Fibroblast of lung (primary cell): Measurements from ENCODE around the gene SET. TPM values are rescaled to one million over a fixed set of nuclear protein-coding genes. Genes with fewer than 3 reads are reported as not detected.

Experiments
- DNase-seq, 2 donors: peaks; one replicate each; pipeline versions ENCODE4 v3.0.0 to v3.0.0-alpha.2; 2010; ENCODE audit warnings: low read depth in 2 of 2
- H2AFZ ChIP-seq: 2 replicates; pipeline ENCODE4 v1.5.1; 2012; ENCODE audit warnings: low read length, control low read depth, inconsistent platforms
- H3K27ac ChIP-seq: 2 replicates; pipeline ENCODE4 v1.5.1; 2011; ENCODE audit warnings: low read length, control low read depth; ENCODE audit not compliant: insufficient read depth
- H3K27me3 ChIP-seq: 2 replicates; pipeline ENCODE4 v1.5.1; 2011; ENCODE audit warnings: mild to moderate bottlenecking, low read length; ENCODE audit not compliant: control insufficient read depth, insufficient read depth
- H3K36me3 ChIP-seq: 2 replicates; pipeline ENCODE4 v1.5.1; 2011; ENCODE audit warnings: low read length; ENCODE audit not compliant: control insufficient read depth, insufficient read depth
- H3K4me1 ChIP-seq: 2 replicates; pipeline ENCODE4 v1.5.1; 2011; ENCODE audit warnings: low read length; ENCODE audit not compliant: control insufficient read depth, insufficient read depth; ENCODE audit errors: extremely low read depth
- H3K4me2 ChIP-seq: 2 replicates; pipeline ENCODE4 v1.5.1; 2011; ENCODE audit warnings: low read length, control low read depth; ENCODE audit not compliant: insufficient read depth; ENCODE audit errors: extremely low read depth
- H3K4me3 ChIP-seq, 4 experiments: fragments of 200-600 bp in 1 of 4; sonication (generic) in 1 of 4; replicated peaks in 1 of 4; 2 replicates each; pipeline ENCODE4 v1.5.1; 2011 to 2016; ENCODE audit warnings: low read length in 4 of 4, low read depth in 3 of 4, mild to moderate bottlenecking in 3 of 4, control low read depth in 2 of 4, inconsistent platforms in 1 of 4, mixed read lengths in 1 of 4; ENCODE audit not compliant: insufficient read depth in 1 of 4; ENCODE audit errors: control extremely low read depth in 1 of 4
- H3K79me2 ChIP-seq: 2 replicates; pipeline ENCODE4 v1.5.1; 2012; ENCODE audit warnings: mild to moderate bottlenecking, low read length, inconsistent platforms; ENCODE audit not compliant: control insufficient read depth, insufficient read depth
- H3K9ac ChIP-seq: 2 replicates; pipeline ENCODE4 v1.5.1; 2011; ENCODE audit warnings: mild to moderate bottlenecking, low read length, control low read depth; ENCODE audit not compliant: insufficient read depth
- H3K9me3 ChIP-seq: 2 replicates; pipeline ENCODE4 v1.5.1; 2012; ENCODE audit warnings: low read depth, low read length; ENCODE audit not compliant: control insufficient read depth, insufficient read depth
- H4K20me1 ChIP-seq: 2 replicates; pipeline ENCODE4 v1.5.1; 2011; ENCODE audit warnings: low read length; ENCODE audit not compliant: control insufficient read depth, insufficient read depth; ENCODE audit errors: extremely low read depth
- CTCF ChIP-seq, 2 donors: IDR thresholded peaks in 1 of 2; conservative IDR thresholded peaks in 1 of 2; 1 replicate in 1 of 2; 2 replicates in 1 of 2; pipeline ENCODE4 v1.5.1; 2011 to 2012; ENCODE audit warnings: low read length in 2 of 2, control low read depth in 1 of 2, inconsistent platforms in 1 of 2, low read depth in 1 of 2, mild to moderate bottlenecking in 1 of 2
- EZH2 ChIP-seq: IDR thresholded peaks from 2 replicates; pipeline ENCODE4 v1.5.1; 2012; ENCODE audit warnings: low read length, control low read depth, mild to moderate bottlenecking; ENCODE audit errors: missing control alignments
- polyA plus RNA-seq, 2 donors: library from polyadenylated mRNA; depleted of rRNA in 1 of 2; stranded (reverse) in 1 of 2; unstranded in 1 of 2; fragments of >200 nt; gene quantifications; 2 replicates each; pipeline ENCODE4 v1.2.1, GENCODE V29; 2011 to 2012; ENCODE audit warnings: missing spikeins in 1 of 2
- total RNA-seq: library from RNA; depleted of rRNA; stranded (reverse); fragments of >200 nt; gene quantifications from 2 replicates; pipeline ENCODE4 v1.2.1, GENCODE V29; 2014

SET gene
- total and polyA plus RNA-seq, 2 donors (not counting 1 experiment from before 2014, with no cell fraction given): 256 to 456 TPM

- H3K27me3 ChIP-seq: no peaks in the 10 kb centered on the region
- H3K27ac ChIP-seq: no peak overlapping the region
- no peaks in the 10 kb centered on the region for H3K4me1 ChIP-seq
- DNase-seq: no peak
- H3K9me3 ChIP-seq: no peaks in the 10 kb centered on the region
- H2AFZ ChIP-seq: no peak overlapping the region
- no peak overlapping the region for H3K4me2 ChIP-seq
- no peak overlapping the region for H3K4me3 ChIP-seq
- no peaks in the 10 kb centered on the region for H4K20me1 ChIP-seq
- H3K79me2 ChIP-seq: no peaks in the 10 kb centered on the region
- H3K9ac ChIP-seq: no peak overlapping the region
- peaks cover 4% of the 10 kb centered on the region for H3K36me3 ChIP-seq
- TF ChIP-seq CTCF (conservative IDR thresholded peaks at IDR 0.05 in 1 of 2, IDR thresholded peaks at IDR 0.05 in 1 of 2; ENCODE audit: low read depth in 1 of 2, low read length in 2 of 2): no peak
- TF ChIP-seq EZH2: no peak
These were observed 40.9 kb downstream of the SET start for GRCh38 chr9:128729766-128730517.

GRCh38 chr9:128731093-128731492 lies 42.1 kb downstream of the SET start:
- Histone ChIP-seq H3K27ac (no peak overlapping the region), H3K36me3 (peaks cover 8% of the 10 kb centered on the region), H3K27me3 (no peaks in the 10 kb centered on the region), H3K4me1 (no peaks in the 10 kb centered on the region), H3K9ac (no peak overlapping the region), H3K4me2 (no peak overlapping the region), H3K4me3 (no peak overlapping the region), H4K20me1 (no peaks in the 10 kb centered on the region), H2AFZ (no peak overlapping the region), H3K79me2 (no peaks in the 10 kb centered on the region), H3K9me3 (no peaks in the 10 kb centered on the region)
- no peak for TF ChIP-seq CTCF (conservative IDR thresholded peaks at IDR 0.05 in 1 of 2, IDR thresholded peaks at IDR 0.05 in 1 of 2; ENCODE audit: low read depth in 1 of 2, low read length in 2 of 2)
- TF ChIP-seq EZH2: no peak
- DNase-seq: no peak

- H3K4me2 ChIP-seq: no peak overlapping the region
- peaks cover 8% of the 10 kb centered on the region for H3K36me3 ChIP-seq
- no peak for DNase-seq
- no peak for TF ChIP-seq CTCF (conservative IDR thresholded peaks at IDR 0.05 in 1 of 2, IDR thresholded peaks at IDR 0.05 in 1 of 2; ENCODE audit: low read depth in 1 of 2, low read length in 2 of 2)
- TF ChIP-seq EZH2: no peak
- no peaks in the 10 kb centered on the region for H3K27me3 ChIP-seq
- no peak overlapping the region for H2AFZ ChIP-seq
- H4K20me1 ChIP-seq: no peaks in the 10 kb centered on the region
- H3K9me3 ChIP-seq: no peaks in the 10 kb centered on the region
- no peaks in the 10 kb centered on the region for H3K79me2 ChIP-seq
- no peak overlapping the region for H3K27ac ChIP-seq
- H3K4me3 ChIP-seq: no peak overlapping the region
- no peaks in the 10 kb centered on the region for H3K4me1 ChIP-seq
- H3K9ac ChIP-seq: no peak overlapping the region
These were observed 42.7 kb downstream of the SET start for GRCh38 chr9:128731691-128732090.
